ENCODE results near the gene PRICKLE2. TPM values are rescaled to one million over a fixed set of nuclear protein-coding genes. Genes with fewer than 3 reads are reported as not detected.

Gene PRICKLE2
- polyA plus RNA-seq, 1 experiment = 14.2 TPM

GRCh38 chr3:64184621-64185020 is 40.6 kb downstream of the PRICKLE2 start:
- no peaks in the 10 kb centered on the region for H3K27me3 ChIP-seq (ENCODE audit: control insufficient read depth, insufficient read depth, low read length)
- no peak for DNase-seq (ENCODE audit: low read depth, low spot score)
- ChIA-PET CTCF (interaction anchor here (1.2 to 2.0 kb wide), 2 partner anchors 40 to 279 kb away, joined by 3 to 7 read pairs; partner anchors contain the start of gene PRICKLE2), POLR2A (no interaction called here)
- TF ChIP-seq CTCF (IDR thresholded peaks at IDR 0.05; ENCODE audit: low read depth, low read length) = no peak
- peak overlapping the region; percentile 31 for H3K27ac ChIP-seq (ENCODE audit: low read depth, low read length)
- H3K9me3 ChIP-seq (ENCODE audit: control insufficient read depth, insufficient read depth, low read length) = no peaks in the 10 kb centered on the region
- no peak overlapping the region for H3K4me3 ChIP-seq (ENCODE audit: low read depth, low read length)

- POLR2A ChIA-PET = no interaction called here
- H3K9me3 ChIP-seq (ENCODE audit: control insufficient read depth, insufficient read depth, low read length) = no peaks in the 10 kb centered on the region
- H3K27me3 ChIP-seq (ENCODE audit: control insufficient read depth, insufficient read depth, low read length) = no peaks in the 10 kb centered on the region
- H3K4me3 ChIP-seq (ENCODE audit: low read depth, low read length) = no peak overlapping the region
- no peak for DNase-seq (ENCODE audit: low read depth, low spot score)
- TF ChIP-seq CTCF (IDR thresholded peaks at IDR 0.05; ENCODE audit: low read depth, low read length) = no peak
- CTCF ChIA-PET = no interaction called here
- H3K27ac ChIP-seq (ENCODE audit: low read depth, low read length) = no peak overlapping the region
Measured at GRCh38 chr3:64179860-64180259, 45.4 kb downstream of the PRICKLE2 start.

- no peaks in the 10 kb centered on the region for H3K9me3 ChIP-seq (ENCODE audit: control insufficient read depth, insufficient read depth, low read length)
- H3K4me3 ChIP-seq (ENCODE audit: low read depth, low read length) = no peak overlapping the region
- DNase-seq (ENCODE audit: low read depth, low spot score) = no peak
- POLR2A ChIA-PET = no interaction called here
- CTCF ChIA-PET = no interaction called here
- H3K27me3 ChIP-seq (ENCODE audit: control insufficient read depth, insufficient read depth, low read length) = no peaks in the 10 kb centered on the region
- peak; percentile 8; the same call in 1 of the 2 replicates for TF ChIP-seq CTCF (IDR thresholded peaks at IDR 0.05; ENCODE audit: low read depth, low read length)
- no peak overlapping the region for H3K27ac ChIP-seq (ENCODE audit: low read depth, low read length)
Measured at GRCh38 chr3:64179249-64179648, 46.0 kb downstream of the PRICKLE2 start.

- Histone ChIP-seq H3K9me3 (ENCODE audit: control insufficient read depth, insufficient read depth, low read length) (no peaks in the 10 kb centered on the region), H3K27ac (ENCODE audit: low read depth, low read length) (no peak overlapping the region), H3K4me3 (ENCODE audit: low read depth, low read length) (no peak overlapping the region), H3K27me3 (ENCODE audit: control insufficient read depth, insufficient read depth, low read length) (no peaks in the 10 kb centered on the region)
- no peak for DNase-seq (ENCODE audit: low read depth, low spot score)
- no peak for TF ChIP-seq CTCF (IDR thresholded peaks at IDR 0.05; ENCODE audit: low read depth, low read length)
- CTCF ChIA-PET = no interaction called here
- POLR2A ChIA-PET = no interaction called here
Measured at GRCh38 chr3:64178419-64178818, 46.8 kb downstream of the PRICKLE2 start.

GRCh38 chr3:64176461-64176996 is 48.7 kb downstream of the PRICKLE2 start:
- no peak for DNase-seq (ENCODE audit: low read depth, low spot score)
- no peaks in the 10 kb centered on the region for H3K27me3 ChIP-seq (ENCODE audit: control insufficient read depth, insufficient read depth, low read length)
- no peak for TF ChIP-seq CTCF (IDR thresholded peaks at IDR 0.05; ENCODE audit: low read depth, low read length)
- POLR2A ChIA-PET = interaction anchor here (1.4 kb wide), 1 partner anchor 11 kb away, joined by 4 read pairs; no protein-coding TSS in a partner anchor
- no peak overlapping the region for H3K27ac ChIP-seq (ENCODE audit: low read depth, low read length)
- CTCF ChIA-PET = interaction anchor here (0.7 to 1.2 kb wide), 3 partner anchors 11 to 20 kb away, joined by 3 to 6 read pairs (median 3); no protein-coding TSS in a partner anchor
- H3K9me3 ChIP-seq (ENCODE audit: control insufficient read depth, insufficient read depth, low read length) = no peaks in the 10 kb centered on the region
- H3K4me3 ChIP-seq (ENCODE audit: low read depth, low read length) = no peak overlapping the region

Data from AG04450 (cell line).